ENCODE results near the gene PEX7. TPM values are rescaled to one million over a fixed set of nuclear protein-coding genes. Genes with fewer than 3 reads are reported as not detected.

PEX7 gene
- total RNA-seq, 4 donors from 2014 or later = 9.0 to 21.5 (median 11.7) TPM; not detected in 1

DNA sequence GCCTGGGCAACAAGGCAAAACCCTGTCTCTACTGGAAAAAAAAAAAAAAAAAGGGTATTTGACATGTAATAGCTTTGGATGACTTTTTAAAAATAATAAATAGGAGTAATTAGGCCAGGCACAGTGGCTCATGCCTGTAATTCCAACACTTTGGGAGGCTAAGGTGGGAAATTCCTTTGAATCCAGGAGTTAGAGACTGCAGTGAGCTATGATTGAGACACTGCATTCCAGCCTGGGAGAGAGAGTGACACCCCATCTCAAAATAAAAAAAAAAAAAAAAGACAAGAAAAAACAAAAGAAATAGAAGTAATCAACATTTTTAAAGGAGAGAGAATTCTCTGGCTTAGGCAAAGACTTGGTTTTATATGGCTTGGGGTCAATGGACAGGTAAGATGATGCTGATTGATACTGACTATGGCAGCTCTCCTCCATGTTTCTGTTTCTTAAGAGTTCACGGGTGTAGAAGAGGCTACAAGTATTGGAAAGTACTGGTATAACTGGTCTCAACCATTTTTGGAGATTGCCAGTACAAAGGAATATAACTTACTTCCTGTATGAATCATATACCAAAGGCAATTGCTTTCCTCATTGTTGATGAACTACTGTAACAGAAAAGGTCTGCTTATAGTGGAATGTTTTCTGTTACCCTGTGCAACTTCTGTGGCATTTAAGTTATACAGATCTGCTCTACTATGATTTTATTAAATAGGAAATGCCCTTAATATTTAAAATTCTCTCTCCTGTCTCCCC, 40.2 kb upstream of the PEX7 start:
- no peak for DNase-seq
- Histone ChIP-seq H3K27ac (no peak overlapping the region), H3K4me3 (no peak overlapping the region), H3K27me3 (no peaks in the 10 kb centered on the region), H3K4me1 (no peaks in the 10 kb centered on the region), H3K9me3 (no peaks in the 10 kb centered on the region), H3K36me3 (no peaks in the 10 kb centered on the region)
- intact Hi-C loops (cut with DNase I; ENCODE audit: low total_unique reads) = no loop called here
- no peak for TF ChIP-seq POLR2A (IDR thresholded peaks at IDR 0.05)
- TF ChIP-seq, protein P1, sequence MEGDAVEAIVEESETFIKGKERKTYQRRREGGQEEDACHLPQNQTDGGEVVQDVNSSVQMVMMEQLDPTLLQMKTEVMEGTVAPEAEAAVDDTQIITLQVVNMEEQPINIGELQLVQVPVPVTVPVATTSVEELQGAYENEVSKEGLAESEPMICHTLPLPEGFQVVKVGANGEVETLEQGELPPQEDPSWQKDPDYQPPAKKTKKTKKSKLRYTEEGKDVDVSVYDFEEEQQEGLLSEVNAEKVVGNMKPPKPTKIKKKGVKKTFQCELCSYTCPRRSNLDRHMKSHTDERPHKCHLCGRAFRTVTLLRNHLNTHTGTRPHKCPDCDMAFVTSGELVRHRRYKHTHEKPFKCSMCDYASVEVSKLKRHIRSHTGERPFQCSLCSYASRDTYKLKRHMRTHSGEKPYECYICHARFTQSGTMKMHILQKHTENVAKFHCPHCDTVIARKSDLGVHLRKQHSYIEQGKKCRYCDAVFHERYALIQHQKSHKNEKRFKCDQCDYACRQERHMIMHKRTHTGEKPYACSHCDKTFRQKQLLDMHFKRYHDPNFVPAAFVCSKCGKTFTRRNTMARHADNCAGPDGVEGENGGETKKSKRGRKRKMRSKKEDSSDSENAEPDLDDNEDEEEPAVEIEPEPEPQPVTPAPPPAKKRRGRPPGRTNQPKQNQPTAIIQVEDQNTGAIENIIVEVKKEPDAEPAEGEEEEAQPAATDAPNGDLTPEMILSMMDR (IDR thresholded peaks at IDR 0.05) = no peak

DNA sequence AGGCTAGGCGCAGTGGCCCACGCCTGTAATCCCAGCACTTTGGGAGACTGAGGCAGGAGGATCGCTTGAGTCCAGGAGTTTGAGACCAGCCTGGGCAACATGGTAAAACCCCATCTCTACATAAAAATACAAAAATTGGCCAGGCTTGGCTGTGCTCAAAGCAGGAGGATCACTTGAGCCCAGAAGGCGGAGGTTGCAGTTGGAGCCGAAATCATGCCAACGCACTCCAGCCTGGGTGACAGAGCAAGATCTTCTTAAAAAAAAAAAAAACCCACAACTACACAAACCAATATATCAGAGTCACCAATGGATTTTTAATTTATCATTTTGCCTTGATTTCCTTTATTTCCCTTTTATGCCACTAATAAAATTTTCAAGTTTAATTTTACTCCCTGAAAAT, 39.4 kb upstream of the PEX7 start:
- no peak overlapping the region for H3K4me3 ChIP-seq
- no peaks in the 10 kb centered on the region for H3K4me1 ChIP-seq
- intact Hi-C loops (cut with DNase I; ENCODE audit: low total_unique reads) = no loop called here
- no peak for TF ChIP-seq POLR2A (IDR thresholded peaks at IDR 0.05)
- TF ChIP-seq, protein P1 (IDR thresholded peaks at IDR 0.05) = no peak
- H3K36me3 ChIP-seq = no peaks in the 10 kb centered on the region
- no peak for DNase-seq
- no peak overlapping the region for H3K27ac ChIP-seq
- H3K9me3 ChIP-seq = no peaks in the 10 kb centered on the region
- no peaks in the 10 kb centered on the region for H3K27me3 ChIP-seq

DNA sequence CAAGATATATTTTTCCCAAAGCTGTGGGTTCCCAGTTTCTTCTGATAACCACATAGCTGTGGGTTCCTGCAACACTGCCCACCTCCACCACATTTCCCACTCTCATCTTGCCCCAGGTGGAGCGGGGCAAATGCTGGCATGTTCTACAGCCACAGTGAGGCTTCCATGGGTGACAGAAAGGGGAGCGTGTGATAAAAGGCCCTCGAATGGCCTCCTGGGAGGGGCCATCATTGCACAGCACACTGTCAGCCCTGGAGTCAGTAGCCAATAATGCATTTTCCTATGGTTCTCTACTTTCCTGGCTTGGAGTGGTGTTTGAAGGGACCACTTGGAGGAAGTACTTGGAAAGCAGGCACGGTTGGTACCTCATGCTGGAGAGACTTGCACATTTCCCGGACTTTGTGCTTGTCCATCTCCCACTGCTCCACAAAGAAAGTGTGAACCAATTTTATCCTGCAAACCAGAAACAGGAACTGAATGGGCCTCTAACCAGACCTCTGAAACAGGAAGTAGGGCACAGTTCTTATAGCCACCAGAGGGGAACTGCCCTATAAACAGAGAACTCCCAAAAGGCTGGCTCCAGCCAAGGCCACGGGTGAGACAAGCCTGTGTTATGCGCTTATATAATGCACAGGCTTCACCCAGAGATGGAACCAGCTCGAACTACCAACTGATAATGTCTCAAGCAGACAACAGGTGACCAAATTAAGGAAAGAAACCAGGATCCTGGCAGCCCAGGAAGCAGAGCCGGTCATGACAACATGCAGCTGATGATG, 38.7 kb upstream of the PEX7 start:
- H3K36me3 ChIP-seq = no peaks in the 10 kb centered on the region
- H3K27me3 ChIP-seq = no peaks in the 10 kb centered on the region
- no peak for DNase-seq
- H3K4me1 ChIP-seq = no peaks in the 10 kb centered on the region
- intact Hi-C loops (cut with DNase I; ENCODE audit: low total_unique reads) = no loop called here
- no peaks in the 10 kb centered on the region for H3K9me3 ChIP-seq
- no peak overlapping the region for H3K27ac ChIP-seq
- TF ChIP-seq, protein P1 (IDR thresholded peaks at IDR 0.05) = no peak
- no peak for TF ChIP-seq POLR2A (IDR thresholded peaks at IDR 0.05)
- H3K4me3 ChIP-seq = no peak overlapping the region

DNA sequence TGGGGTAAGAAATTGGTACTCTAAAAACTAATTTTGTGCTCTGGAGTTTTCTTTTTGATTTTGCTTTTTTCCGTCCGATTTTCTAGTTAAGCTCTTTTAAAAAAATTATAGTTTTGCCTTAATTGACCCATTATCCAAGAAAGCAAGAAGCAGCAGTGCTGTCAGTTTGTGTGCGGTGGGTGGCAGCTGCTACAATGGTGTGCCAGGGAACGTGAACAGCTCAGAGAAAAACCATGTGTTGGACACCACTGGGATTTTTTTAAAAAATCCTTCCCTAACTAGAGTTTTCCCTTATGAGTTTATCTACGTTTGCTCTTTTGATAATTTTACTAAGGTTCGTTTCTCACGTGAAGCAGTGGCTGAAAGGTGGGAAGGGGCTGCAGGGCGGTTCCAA, 38.1 kb upstream of the PEX7 start:
- H3K9me3 ChIP-seq = no peaks in the 10 kb centered on the region
- intact Hi-C loops (cut with DNase I; ENCODE audit: low total_unique reads) = no loop called here
- no peak overlapping the region for H3K27ac ChIP-seq
- peak overlapping the region in 1 of 2 donors; percentile 2 for H3K4me3 ChIP-seq
- TF ChIP-seq, protein P1 (IDR thresholded peaks at IDR 0.05) = no peak
- TF ChIP-seq POLR2A (IDR thresholded peaks at IDR 0.05) = no peak
- H3K36me3 ChIP-seq = no peaks in the 10 kb centered on the region
- H3K27me3 ChIP-seq = no peaks in the 10 kb centered on the region
- no peaks in the 10 kb centered on the region for H3K4me1 ChIP-seq
- no peak for DNase-seq

Data from uterus (tissue), 4 donors.